Measurements from ENCODE around the gene LPP.

DNA sequence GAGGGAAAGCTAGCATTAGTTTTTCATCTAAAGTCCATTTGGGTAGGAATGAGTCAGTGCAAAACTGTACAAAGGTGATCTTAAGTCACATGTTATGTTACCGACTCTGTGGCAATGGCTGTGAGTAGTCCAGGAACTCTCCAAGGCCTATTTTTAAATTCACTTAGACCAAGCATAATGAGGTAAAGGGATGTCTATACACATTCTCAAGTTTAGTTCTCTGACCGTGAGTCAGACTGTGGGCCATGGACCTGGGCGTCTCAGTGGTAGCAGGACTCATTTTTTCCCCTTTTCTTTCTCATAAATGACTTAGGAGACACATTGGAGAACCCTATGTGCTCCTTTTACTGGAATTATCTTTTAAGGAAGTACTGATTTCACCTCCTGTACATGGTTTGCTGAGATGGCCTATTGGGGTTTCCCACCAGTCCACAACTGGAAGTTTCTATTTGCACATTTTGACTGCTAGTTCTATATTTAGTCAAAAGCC lies 529.1 kb downstream of the LPP start:
- TF ChIP-seq, protein P1, sequence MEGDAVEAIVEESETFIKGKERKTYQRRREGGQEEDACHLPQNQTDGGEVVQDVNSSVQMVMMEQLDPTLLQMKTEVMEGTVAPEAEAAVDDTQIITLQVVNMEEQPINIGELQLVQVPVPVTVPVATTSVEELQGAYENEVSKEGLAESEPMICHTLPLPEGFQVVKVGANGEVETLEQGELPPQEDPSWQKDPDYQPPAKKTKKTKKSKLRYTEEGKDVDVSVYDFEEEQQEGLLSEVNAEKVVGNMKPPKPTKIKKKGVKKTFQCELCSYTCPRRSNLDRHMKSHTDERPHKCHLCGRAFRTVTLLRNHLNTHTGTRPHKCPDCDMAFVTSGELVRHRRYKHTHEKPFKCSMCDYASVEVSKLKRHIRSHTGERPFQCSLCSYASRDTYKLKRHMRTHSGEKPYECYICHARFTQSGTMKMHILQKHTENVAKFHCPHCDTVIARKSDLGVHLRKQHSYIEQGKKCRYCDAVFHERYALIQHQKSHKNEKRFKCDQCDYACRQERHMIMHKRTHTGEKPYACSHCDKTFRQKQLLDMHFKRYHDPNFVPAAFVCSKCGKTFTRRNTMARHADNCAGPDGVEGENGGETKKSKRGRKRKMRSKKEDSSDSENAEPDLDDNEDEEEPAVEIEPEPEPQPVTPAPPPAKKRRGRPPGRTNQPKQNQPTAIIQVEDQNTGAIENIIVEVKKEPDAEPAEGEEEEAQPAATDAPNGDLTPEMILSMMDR (IDR thresholded peaks at IDR 0.05; ENCODE audit: low read depth, low read length, poor library complexity, severe bottlenecking): no peak
- TF ChIP-seq EZH2phosphoT487 (IDR thresholded peaks at IDR 0.05; ENCODE audit: borderline replicate concordance, low read length): no peak
